BLaER1 treated with 17β-estradiol and CSF1 and Interleukin-3, amounts not matched to agents 10 nM and 100 nM (cell line): ENCODE measurements around the gene LIPC.

Source experiments
- H3K27ac ChIP-seq, 11 experiments: shearing (Covaris generic); formaldehyde crosslinking; 2 replicates each; pipeline ENCODE4 v1.8.1; 2022
- H3K27me3 ChIP-seq, 11 experiments: shearing (Covaris generic); formaldehyde crosslinking; 2 replicates each; pipeline ENCODE4 v1.8.1; 2022
- H3K36me3 ChIP-seq, 11 experiments: shearing (Covaris generic); formaldehyde crosslinking; 2 replicates each; pipeline ENCODE4 v1.8.1; 2022
- H3K4me1 ChIP-seq, 10 experiments: shearing (Covaris generic); formaldehyde crosslinking; 2 replicates each; pipeline ENCODE4 v1.8.1; 2022
- H3K4me2 ChIP-seq, 11 experiments: shearing (Covaris generic); formaldehyde crosslinking; 2 replicates each; pipeline ENCODE4 v1.8.1; 2022
- H3K4me3 ChIP-seq, 10 experiments: shearing (Covaris generic); formaldehyde crosslinking; 2 replicates each; pipeline ENCODE4 v1.8.1; 2022
- H3K9ac ChIP-seq, 11 experiments: shearing (Covaris generic); formaldehyde crosslinking; 2 replicates each; pipeline ENCODE4 v1.8.1; 2022
- H3K9me3 ChIP-seq, 11 experiments: shearing (Covaris generic); formaldehyde crosslinking; replicated peaks in 1 of 11; 2 replicates each; pipeline ENCODE4 v1.8.1; 2022
- H4K20me1 ChIP-seq, 11 experiments: shearing (Covaris generic); formaldehyde crosslinking; 2 replicates each; pipeline ENCODE4 v1.8.1; 2022
- Cebpa-rat ChIP-seq, 11 experiments: shearing (Covaris generic); IDR thresholded peaks; 2 replicates each; pipeline ENCODE4 v1.8.1; 2022

LIPC gene

GRCh38 chr15:58487724-58488120 is 55.9 kb downstream of the LIPC start:
- Histone ChIP-seq H3K9me3 (peaks cover 21 to 50% (median 42%) of the 10 kb centered on the region in 11 experiments), H3K27me3 (no peaks in the 10 kb centered on the region), H3K4me3 (peak overlapping the region in 2 of 10 experiments; percentile 13 to 28; a peak in 1 of 20 replicates), H3K9ac (no peak overlapping the region), H3K4me1 (peaks cover 77 to 96% (median 85%) of the 10 kb centered on the region in 10 experiments), H3K27ac (peak overlapping the region in 9 of 11 experiments; percentile 16 to 79 (median 41); a peak in 12 of 22 replicates), H3K4me2 (peak overlapping the region in 3 of 11 experiments; percentile 2 to 20 (median 12); a peak in 3 of 22 replicates), H3K36me3 (peaks cover 0 to 23% (median 15%) of the 10 kb centered on the region in 11 experiments; a peak in 13 of 22 replicates), H4K20me1 (no peaks in the 10 kb centered on the region)
- no peak for TF ChIP-seq Cebpa-rat (IDR thresholded peaks at IDR 0.05)

GRCh38 chr15:58489289-58490085 is 57.7 kb downstream of the LIPC start:
- H3K4me2 ChIP-seq = peak overlapping the region; percentile 62 to 88 (median 79)
- TF ChIP-seq Cebpa-rat (IDR thresholded peaks at IDR 0.05) = no peak
- H3K9me3 ChIP-seq = peaks cover 21 to 56% (median 49%) of the 10 kb centered on the region in 11 experiments
- H3K36me3 ChIP-seq = peaks cover 0 to 23% (median 15%) of the 10 kb centered on the region in 11 experiments; a peak in 13 of 22 replicates
- H3K27me3 ChIP-seq = no peaks in the 10 kb centered on the region
- H3K4me3 ChIP-seq = peak overlapping the region in 8 of 10 experiments; percentile 14 to 41 (median 30); a peak in 10 of 20 replicates
- peak overlapping the region; percentile 52 to 88 (median 81) for H3K27ac ChIP-seq
- peak overlapping the region; percentile 46 to 77 (median 69); a peak in 19 of 22 replicates for H3K9ac ChIP-seq
- peaks cover 71 to 90% (median 81%) of the 10 kb centered on the region in 10 experiments for H3K4me1 ChIP-seq
- no peaks in the 10 kb centered on the region for H4K20me1 ChIP-seq

- Histone ChIP-seq H3K4me2 (peak overlapping the region; percentile 62 to 88 (median 79)), H3K27ac (peak overlapping the region; percentile 52 to 88 (median 81)), H3K9me3 (peaks cover 21 to 59% (median 53%) of the 10 kb centered on the region in 11 experiments), H3K36me3 (peaks cover 0 to 23% (median 15%) of the 10 kb centered on the region in 11 experiments; a peak in 13 of 22 replicates), H3K9ac (peak overlapping the region; percentile 46 to 77 (median 69); a peak in 21 of 22 replicates), H3K27me3 (no peaks in the 10 kb centered on the region), H3K4me1 (peaks cover 63 to 88% (median 73%) of the 10 kb centered on the region in 10 experiments), H3K4me3 (peak overlapping the region; percentile 1 to 41 (median 18); a peak in 9 of 20 replicates), H4K20me1 (no peaks in the 10 kb centered on the region)
- TF ChIP-seq Cebpa-rat (IDR thresholded peaks at IDR 0.05) = peak in 7 of 11 experiments; percentile 8 to 51 (median 34); a peak in 2 of 22 replicates
These were observed 58.5 kb downstream of the LIPC start for GRCh38 chr15:58490086-58490887.

- Histone ChIP-seq H4K20me1 (no peaks in the 10 kb centered on the region), H3K4me1 (peaks cover 61 to 88% (median 71%) of the 10 kb centered on the region in 10 experiments), H3K4me2 (peak overlapping the region; percentile 62 to 88 (median 79)), H3K4me3 (peak overlapping the region in 8 of 10 experiments; percentile 1 to 41 (median 18); a peak in 5 of 20 replicates), H3K27ac (peak overlapping the region; percentile 52 to 88 (median 81); a peak in 21 of 22 replicates), H3K36me3 (peaks cover 0 to 23% (median 15%) of the 10 kb centered on the region in 11 experiments; a peak in 13 of 22 replicates), H3K9me3 (peaks cover 21 to 56% (median 51%) of the 10 kb centered on the region in 11 experiments), H3K9ac (peak overlapping the region; percentile 46 to 77 (median 69); a peak in 21 of 22 replicates), H3K27me3 (no peaks in the 10 kb centered on the region)
- TF ChIP-seq Cebpa-rat (IDR thresholded peaks at IDR 0.05) = no peak
These were observed 59.2 kb downstream of the LIPC start for GRCh38 chr15:58490888-58491473.

DNA sequence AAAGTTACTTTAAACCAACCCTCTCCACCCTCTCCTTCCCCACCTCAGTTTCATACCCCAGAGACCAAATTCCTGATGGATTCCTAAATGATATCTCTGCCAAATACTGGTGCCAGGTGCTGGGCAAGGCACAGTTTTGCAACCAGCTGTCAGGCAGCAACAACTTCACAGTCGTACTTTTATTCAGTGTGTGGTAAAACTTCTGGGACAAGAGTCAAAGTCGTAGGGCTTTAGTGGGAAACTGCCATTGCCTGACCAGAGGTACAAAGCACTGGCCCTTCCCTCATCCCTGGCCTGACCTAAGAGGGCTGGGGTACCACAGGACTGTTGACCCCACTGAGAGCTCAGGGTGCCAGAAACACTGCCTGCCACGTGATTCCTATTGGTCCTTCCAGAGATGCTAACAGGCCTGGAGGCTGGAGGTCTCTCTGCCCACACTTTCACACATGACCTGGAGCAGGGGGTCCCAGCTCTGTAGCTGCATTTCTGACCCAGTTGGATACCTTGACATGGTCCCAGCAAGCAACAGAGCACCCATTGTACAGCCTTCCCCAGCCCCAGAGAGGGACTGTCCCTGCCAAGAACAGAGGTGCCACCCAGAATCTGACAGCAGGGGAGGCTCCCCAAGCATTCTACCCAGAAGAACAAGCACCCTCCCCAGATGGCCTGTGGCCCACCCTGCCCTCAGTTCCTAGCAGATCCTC is 59.9 kb downstream of the LIPC start:
- Histone ChIP-seq H3K4me3 (no peak overlapping the region), H3K4me2 (peak overlapping the region; percentile 62 to 88 (median 79)), H3K27me3 (no peaks in the 10 kb centered on the region), H3K36me3 (peaks cover 0 to 23% (median 15%) of the 10 kb centered on the region in 11 experiments; a peak in 13 of 22 replicates), H3K27ac (peak overlapping the region in 10 of 11 experiments; percentile 68 to 88 (median 82); a peak in 20 of 22 replicates), H4K20me1 (no peaks in the 10 kb centered on the region), H3K9me3 (peaks cover 21 to 50% (median 44%) of the 10 kb centered on the region in 11 experiments), H3K4me1 (peaks cover 61 to 88% (median 70%) of the 10 kb centered on the region in 10 experiments), H3K9ac (peak overlapping the region in 7 of 11 experiments; percentile 46 to 77 (median 70); a peak in 9 of 22 replicates)
- TF ChIP-seq Cebpa-rat (IDR thresholded peaks at IDR 0.05) = no peak

DNA sequence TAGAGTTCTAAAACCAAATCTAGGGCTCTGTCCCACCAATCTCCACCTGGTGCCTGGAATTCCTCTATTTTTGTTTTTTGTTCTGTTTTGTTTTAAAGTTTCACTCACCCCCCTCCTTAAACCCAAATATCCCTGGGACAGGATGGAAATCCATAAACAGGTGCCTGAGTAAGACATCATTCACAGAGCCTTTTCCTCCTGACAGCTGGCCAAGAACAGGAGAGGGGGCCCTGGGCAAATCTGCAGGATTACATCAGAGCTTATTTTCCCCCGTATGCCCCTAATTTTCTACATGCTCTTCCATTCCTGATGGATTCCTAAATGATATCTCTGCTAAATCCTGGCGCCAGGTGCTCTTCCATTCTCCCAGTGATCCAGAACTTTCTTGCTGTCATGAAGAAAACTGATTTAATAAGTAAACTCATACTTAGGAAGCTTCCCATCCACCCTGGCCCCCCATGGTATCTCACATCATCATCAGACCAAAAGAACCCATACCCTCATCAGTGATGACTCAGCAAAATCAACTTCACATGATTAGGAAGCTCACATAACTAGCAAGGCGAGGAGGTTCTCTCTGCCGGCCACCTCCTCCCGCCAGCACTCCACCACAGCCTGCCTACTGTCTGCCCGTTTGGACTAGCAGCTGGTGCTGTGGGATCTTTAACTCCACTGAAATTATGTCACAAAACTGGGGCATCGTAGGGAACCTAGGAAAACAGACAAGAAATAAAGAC is 61.0 kb downstream of the LIPC start:
- H3K4me1 ChIP-seq = peaks cover 58 to 85% (median 63%) of the 10 kb centered on the region in 10 experiments
- TF ChIP-seq Cebpa-rat (IDR thresholded peaks at IDR 0.05) = no peak
- no peaks in the 10 kb centered on the region for H3K27me3 ChIP-seq
- H3K4me3 ChIP-seq = no peak overlapping the region
- peak overlapping the region in 8 of 11 experiments; percentile 24 to 88 (median 72); a peak in 15 of 22 replicates for H3K27ac ChIP-seq
- H3K4me2 ChIP-seq = peak overlapping the region; percentile 20 to 88 (median 59); a peak in 20 of 22 replicates
- peaks cover 21 to 38% (median 33%) of the 10 kb centered on the region in 11 experiments for H3K9me3 ChIP-seq
- H4K20me1 ChIP-seq = no peaks in the 10 kb centered on the region
- H3K36me3 ChIP-seq = peaks cover 0 to 20% (median 15%) of the 10 kb centered on the region in 11 experiments; a peak in 13 of 22 replicates
- H3K9ac ChIP-seq = no peak overlapping the region

- Histone ChIP-seq H3K27ac (0 out of 22 replicates have a peak overlapping the region, but pooled peaks of 2 of the 11 experiments have one; percentile 9 to 26), H3K4me1 (peaks cover 65 to 78% (median 67%) of the 10 kb centered on the region in 10 experiments), H3K4me2 (peak overlapping the region in 1 of 11 experiments; percentile 23; a peak in 2 of 22 replicates), H3K27me3 (no peaks in the 10 kb centered on the region), H4K20me1 (no peaks in the 10 kb centered on the region), H3K9me3 (peaks cover 3 to 23% (median 17%) of the 10 kb centered on the region in 11 experiments), H3K9ac (no peak overlapping the region), H3K4me3 (no peak overlapping the region), H3K36me3 (peaks cover 0 to 2% (median under 1%) of the 10 kb centered on the region in 11 experiments; a peak in 9 of 22 replicates)
- no peak for TF ChIP-seq Cebpa-rat (IDR thresholded peaks at IDR 0.05)
These were observed 62.8 kb downstream of the LIPC start for GRCh38 chr15:58494567-58494966.
